H9 (cell line): ENCODE measurements around the gene KRTAP10-6. TPM values are rescaled to one million over a fixed set of nuclear protein-coding genes. Genes with fewer than 3 reads are reported as not detected.

Experiments used
- DNase-seq: peaks from one replicate; pipeline ENCODE4 v3.0.0-alpha.2; 2017
- H2AFZ ChIP-seq: one replicate; pipeline ENCODE4 v1.6.1; 2013; ENCODE audit warnings: mild to moderate bottlenecking, low read length, control low read depth, moderate library complexity
- H2AK5ac ChIP-seq: 2 replicates; pipeline ENCODE4 v1.6.1; 2013; ENCODE audit warnings: low read length, control low read depth, mixed read lengths; ENCODE audit not compliant: insufficient read length
- H2BK120ac ChIP-seq: one replicate; pipeline ENCODE4 v1.6.1; 2013; ENCODE audit warnings: low read depth, mild to moderate bottlenecking, low read length, control low read depth, inconsistent platforms; ENCODE audit not compliant: poor library complexity, severe bottlenecking
- H2BK12ac ChIP-seq: 2 replicates; pipeline ENCODE4 v1.6.1; 2013; ENCODE audit warnings: low read length, control low read depth, mixed read lengths, low read depth; ENCODE audit not compliant: insufficient read length
- H2BK15ac ChIP-seq: 2 replicates; pipeline ENCODE4 v1.6.1; 2013; ENCODE audit warnings: low read depth, low read length, control low read depth
- H2BK20ac ChIP-seq: one replicate; pipeline ENCODE4 v1.6.1; 2013; ENCODE audit warnings: low read depth, mild to moderate bottlenecking, low read length, control low read depth, inconsistent platforms; ENCODE audit not compliant: poor library complexity, severe bottlenecking
- H2BK5ac ChIP-seq: 2 replicates; pipeline ENCODE4 v1.6.1; 2013; ENCODE audit warnings: low read length, control low read depth, mixed read lengths; ENCODE audit not compliant: insufficient read length
- H3K14ac ChIP-seq: 2 replicates; pipeline ENCODE4 v1.6.1; 2013; ENCODE audit warnings: low read length, control low read depth; ENCODE audit not compliant: insufficient read depth
- H3K18ac ChIP-seq: 2 replicates; pipeline ENCODE4 v1.6.1; 2013; ENCODE audit warnings: low read depth, mild to moderate bottlenecking, mixed read lengths, low read length, control low read depth; ENCODE audit not compliant: insufficient read length
- H3K23ac ChIP-seq: 2 replicates; pipeline ENCODE4 v1.6.1; 2013; ENCODE audit warnings: low read length, control low read depth, mixed read lengths, low read depth; ENCODE audit not compliant: insufficient read length
- H3K23me2 ChIP-seq: 2 replicates; pipeline ENCODE4 v1.6.1; 2013; ENCODE audit warnings: low read depth, mild to moderate bottlenecking, mixed read lengths, low read length, control low read depth; ENCODE audit not compliant: insufficient read length, poor library complexity, severe bottlenecking
- H3K27ac ChIP-seq: 2 replicates; pipeline ENCODE4 v1.5.1; 2013; ENCODE audit warnings: low read length, control low read depth, mixed read lengths, low read depth; ENCODE audit not compliant: insufficient read length
- H3K27me3 ChIP-seq: 2 replicates; pipeline ENCODE4 v1.6.1; 2013; ENCODE audit warnings: low read length, control low read depth, inconsistent platforms; ENCODE audit not compliant: insufficient read depth
- H3K4ac ChIP-seq: 2 replicates; pipeline ENCODE4 v1.6.1; 2013; ENCODE audit warnings: low read depth, mild to moderate bottlenecking, control low read depth, inconsistent platforms, low read length, moderate library complexity
- H3K4me1 ChIP-seq: 2 replicates; pipeline ENCODE4 v1.6.1; 2013; ENCODE audit warnings: low read length, control low read depth, inconsistent platforms; ENCODE audit not compliant: insufficient read depth
- H3K4me2 ChIP-seq: 2 replicates; pipeline ENCODE4 v1.6.1; 2013; ENCODE audit warnings: low read length, control low read depth, mixed read lengths; ENCODE audit not compliant: insufficient read length, insufficient read depth
- H3K56ac ChIP-seq: 2 replicates; pipeline ENCODE4 v1.6.1; 2013; ENCODE audit warnings: low read depth, mild to moderate bottlenecking, mixed read lengths, low read length, control low read depth; ENCODE audit not compliant: insufficient read length
- H3K79me1 ChIP-seq: 2 replicates; pipeline ENCODE4 v1.6.1; 2013; ENCODE audit warnings: low read depth, mild to moderate bottlenecking, moderate library complexity, low read length, control low read depth, inconsistent platforms; ENCODE audit not compliant: insufficient read depth, poor library complexity, severe bottlenecking
- H3K79me2 ChIP-seq: 2 replicates; pipeline ENCODE4 v1.6.1; 2013; ENCODE audit warnings: low read length, control low read depth, inconsistent platforms; ENCODE audit not compliant: insufficient read depth
- H3K9ac ChIP-seq: 2 replicates; pipeline ENCODE4 v1.6.1; 2013; ENCODE audit warnings: low read length, control low read depth, mixed read lengths; ENCODE audit not compliant: insufficient read length; ENCODE audit errors: extremely low read depth
- H3K9me3 ChIP-seq: one replicate; pipeline ENCODE4 v1.6.1; 2013; ENCODE audit warnings: low read depth, low read length, inconsistent platforms; ENCODE audit not compliant: control insufficient read depth
- H3T11ph ChIP-seq: one replicate; pipeline ENCODE4 v1.6.1; 2013; ENCODE audit warnings: mild to moderate bottlenecking, low read length, control low read depth, inconsistent platforms
- H4K20me1 ChIP-seq: one replicate; pipeline ENCODE4 v1.6.1; 2013; ENCODE audit not compliant: control insufficient read depth, insufficient read length, insufficient read depth
- H4K5ac ChIP-seq: 2 replicates; pipeline ENCODE4 v1.6.1; 2013; ENCODE audit warnings: low read depth, mild to moderate bottlenecking, mixed read lengths, low read length, control low read depth; ENCODE audit not compliant: insufficient read length
- H4K8ac ChIP-seq: replicated peaks from 2 replicates; pipeline ENCODE4 v1.6.1; 2013; ENCODE audit warnings: low read length, control low read depth, mixed read lengths, low read depth; ENCODE audit not compliant: insufficient read length
- H4K91ac ChIP-seq: 2 replicates; pipeline ENCODE4 v1.6.1; 2013; ENCODE audit warnings: low read depth, mild to moderate bottlenecking, moderate library complexity, mixed read lengths, low read length, control low read depth; ENCODE audit not compliant: insufficient read length
- H3K27ac Mint-ChIP-seq, 3 experiments: 2 replicates in 2 of 3; 3 replicates in 1 of 3; pipeline ENCODE4 v1.8.0; 2020 to 2021; ENCODE audit warnings: mixed read lengths in 3 of 3, mild to moderate bottlenecking in 1 of 3, moderate library complexity in 1 of 3
- H3K27me3 Mint-ChIP-seq: 2 replicates; pipeline ENCODE4 v1.8.0; 2021; ENCODE audit warnings: low read depth, mild to moderate bottlenecking, moderate library complexity, mixed read lengths
- H3K36me3 Mint-ChIP-seq, 3 experiments: 2 replicates in 2 of 3; 3 replicates in 1 of 3; pipeline ENCODE4 v1.8.0; 2020 to 2021; ENCODE audit warnings: low read depth in 3 of 3, mixed read lengths in 3 of 3; ENCODE audit not compliant: insufficient read depth in 1 of 3
- H3K4me1 Mint-ChIP-seq, 2 experiments: 2 replicates each; pipeline ENCODE4 v1.8.0; 2020; ENCODE audit warnings: mixed read lengths in 2 of 2
- H3K4me3 Mint-ChIP-seq, 2 experiments: 2 replicates in 1 of 2; 3 replicates in 1 of 2; pipeline ENCODE4 v1.8.0; 2020 to 2021; ENCODE audit warnings: mild to moderate bottlenecking in 2 of 2, mixed read lengths in 2 of 2, moderate library complexity in 1 of 2
- H3K9me3 Mint-ChIP-seq, 2 experiments: 2 replicates in 1 of 2; 3 replicates in 1 of 2; pipeline ENCODE4 v1.8.0; 2020; ENCODE audit warnings: mild to moderate bottlenecking in 2 of 2, mixed read lengths in 2 of 2, moderate library complexity in 1 of 2
- WGBS: extraction: QIAGEN DNeasy Blood & Tissue Kit; methylation state at CpG from one replicate; pipeline ENCODE4 v1.1.7; 2013; ENCODE audit warnings: missing lambda C conversion rate, low lambda C conversion rate, mixed read lengths; ENCODE audit not compliant: insufficient read length; ENCODE audit errors: extremely low coverage; 5-methylcytosine and 5-hydroxymethylcytosine counted together
- total RNA-seq: library from RNA; stranded (reverse); gene quantifications from 2 replicates; pipeline ENCODE4 v1.2.1, GENCODE V29; 2021
- TF ChIP-seq, protein P1 (sequence below): fragments of 200-600 bp; sonication (generic); conservative IDR thresholded peaks from 3 replicates; pipeline ENCODE4 v1.8.0; 2021; ENCODE audit warnings: antibody characterized with exemption, mild to moderate bottlenecking

KRTAP10-6 gene
- total RNA-seq, 1 experiment from 2014 or later = not detected

DNA sequence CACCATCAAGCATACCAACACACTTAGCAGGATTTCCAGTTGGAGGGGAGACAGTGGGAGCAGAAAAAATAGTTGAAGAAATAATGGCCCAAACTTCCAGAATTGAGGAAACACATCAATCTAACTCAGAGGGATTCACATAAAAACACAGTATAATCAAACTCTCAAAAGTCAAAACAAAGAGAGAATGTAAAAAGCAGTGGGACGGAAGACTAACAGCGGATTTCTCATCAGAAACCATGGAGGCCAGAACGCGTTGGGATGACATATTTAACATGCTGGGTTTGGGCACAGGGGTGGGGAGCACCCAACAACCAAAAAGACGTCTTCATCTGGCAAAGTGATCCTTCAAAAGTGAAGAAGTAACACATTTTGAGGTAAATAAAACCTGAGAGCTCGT, 27.6 kb upstream of the KRTAP10-6 start:
- H4K20me1 ChIP-seq = no peaks in the 10 kb centered on the region
- Mint-ChIP-seq H3K27ac (no peak overlapping the region), H3K4me3 (no peak overlapping the region), H3K36me3 (peaks cover 12 to 44% (median 30%) of the 10 kb centered on the region in 3 experiments), H3K9me3 (peaks cover 47 to 52% of the 10 kb centered on the region in 2 experiments), H3K27me3 (peaks cover 4% of the 10 kb centered on the region), H3K4me1 (peaks cover 24 to 27% of the 10 kb centered on the region in 2 experiments)
- no peak overlapping the region for H3K56ac ChIP-seq
- H3K79me1 ChIP-seq = no peaks in the 10 kb centered on the region
- H3K9me3 ChIP-seq = peaks cover 4% of the 10 kb centered on the region
- no peak overlapping the region for H2BK15ac ChIP-seq
- H2BK120ac ChIP-seq = no peak overlapping the region
- no peak overlapping the region for H4K5ac ChIP-seq
- no peak overlapping the region for H4K91ac ChIP-seq
- H3K4ac ChIP-seq = no peak overlapping the region
- H2BK20ac ChIP-seq = no peak overlapping the region
- no peak for DNase-seq
- H3K9ac ChIP-seq = no peak overlapping the region
- H3K18ac ChIP-seq = no peak overlapping the region
- H3K79me2 ChIP-seq = no peaks in the 10 kb centered on the region
- H2AK5ac ChIP-seq = no peak overlapping the region
- TF ChIP-seq, protein P1, sequence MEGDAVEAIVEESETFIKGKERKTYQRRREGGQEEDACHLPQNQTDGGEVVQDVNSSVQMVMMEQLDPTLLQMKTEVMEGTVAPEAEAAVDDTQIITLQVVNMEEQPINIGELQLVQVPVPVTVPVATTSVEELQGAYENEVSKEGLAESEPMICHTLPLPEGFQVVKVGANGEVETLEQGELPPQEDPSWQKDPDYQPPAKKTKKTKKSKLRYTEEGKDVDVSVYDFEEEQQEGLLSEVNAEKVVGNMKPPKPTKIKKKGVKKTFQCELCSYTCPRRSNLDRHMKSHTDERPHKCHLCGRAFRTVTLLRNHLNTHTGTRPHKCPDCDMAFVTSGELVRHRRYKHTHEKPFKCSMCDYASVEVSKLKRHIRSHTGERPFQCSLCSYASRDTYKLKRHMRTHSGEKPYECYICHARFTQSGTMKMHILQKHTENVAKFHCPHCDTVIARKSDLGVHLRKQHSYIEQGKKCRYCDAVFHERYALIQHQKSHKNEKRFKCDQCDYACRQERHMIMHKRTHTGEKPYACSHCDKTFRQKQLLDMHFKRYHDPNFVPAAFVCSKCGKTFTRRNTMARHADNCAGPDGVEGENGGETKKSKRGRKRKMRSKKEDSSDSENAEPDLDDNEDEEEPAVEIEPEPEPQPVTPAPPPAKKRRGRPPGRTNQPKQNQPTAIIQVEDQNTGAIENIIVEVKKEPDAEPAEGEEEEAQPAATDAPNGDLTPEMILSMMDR = no peak
- no peak overlapping the region for H3K27ac ChIP-seq
- no CpG with 5 or more reads among the region's 6 CpGs for WGBS
- H3K4me1 ChIP-seq = no peaks in the 10 kb centered on the region
- no peak overlapping the region for H3T11ph ChIP-seq
- no peak overlapping the region for H2BK12ac ChIP-seq
- H2BK5ac ChIP-seq = no peak overlapping the region
- no peaks in the 10 kb centered on the region for H3K27me3 ChIP-seq
- no peak overlapping the region for H2AFZ ChIP-seq
- H3K23me2 ChIP-seq = no peaks in the 10 kb centered on the region
- no peak overlapping the region for H4K8ac ChIP-seq
- no peak overlapping the region for H3K23ac ChIP-seq
- no peak overlapping the region for H3K4me2 ChIP-seq
- no peak overlapping the region for H3K14ac ChIP-seq
